Superior temporal gyrus (tissue), 1 donor: ENCODE data around the gene TTC34.
"Not testable (repeated sequence)": the region's sequence is repeated elsewhere in the genome, so short reads cannot be mapped to it uniquely, and the experiment has no call there.

Experiments used
- DNase-seq: peaks from one replicate; pipeline ENCODE4 v3.0.0-alpha.2; 2016; ENCODE audit errors: extremely low spot score

The TTC34 gene

GRCh38 chr1:2629627-2630497 lies 171.6 kb downstream of the TTC34 start:
- no peak for DNase-seq

DNA sequence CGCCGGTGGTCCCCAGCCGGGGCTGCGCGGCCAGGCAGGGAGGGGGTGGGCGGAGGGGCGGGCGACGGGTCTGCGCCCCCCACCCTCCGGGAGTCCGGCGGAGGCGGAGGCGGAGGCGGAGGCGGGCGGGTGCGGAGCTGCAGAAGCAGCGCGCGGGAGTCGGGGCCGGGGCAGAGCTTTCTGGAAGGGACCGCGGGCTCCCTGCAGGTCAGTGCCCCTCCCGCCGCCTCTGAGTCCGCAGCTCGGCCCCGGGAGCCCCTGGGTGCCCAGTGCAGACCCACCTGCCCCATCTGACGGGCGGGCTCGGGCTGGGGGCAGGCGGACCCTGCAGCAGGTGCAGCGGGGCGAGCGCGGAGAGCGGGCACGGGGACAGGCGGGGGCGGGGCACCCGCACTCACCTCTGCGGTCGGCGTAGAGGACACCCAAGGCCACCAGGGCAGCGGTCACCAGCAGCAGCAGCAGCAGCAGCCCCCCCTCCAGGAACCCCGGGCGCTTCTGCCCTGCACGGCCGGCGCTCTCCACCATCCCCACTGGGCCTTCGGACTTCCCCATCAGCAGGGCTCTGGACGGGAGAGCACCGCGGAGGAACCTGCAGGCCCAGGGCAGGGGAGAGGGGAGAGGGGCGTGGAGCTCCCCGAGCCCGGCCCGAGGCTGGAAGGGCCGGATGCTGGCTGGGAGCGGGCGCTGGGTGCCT lies 172.4 kb downstream of the TTC34 start:
- no peak for DNase-seq

GRCh38 chr1:2628191-2628932 lies 173.1 kb downstream of the TTC34 start:
- no peak for DNase-seq

GRCh38 chr1:2627746-2628145 lies 173.7 kb downstream of the TTC34 start:
- no peak for DNase-seq

DNA sequence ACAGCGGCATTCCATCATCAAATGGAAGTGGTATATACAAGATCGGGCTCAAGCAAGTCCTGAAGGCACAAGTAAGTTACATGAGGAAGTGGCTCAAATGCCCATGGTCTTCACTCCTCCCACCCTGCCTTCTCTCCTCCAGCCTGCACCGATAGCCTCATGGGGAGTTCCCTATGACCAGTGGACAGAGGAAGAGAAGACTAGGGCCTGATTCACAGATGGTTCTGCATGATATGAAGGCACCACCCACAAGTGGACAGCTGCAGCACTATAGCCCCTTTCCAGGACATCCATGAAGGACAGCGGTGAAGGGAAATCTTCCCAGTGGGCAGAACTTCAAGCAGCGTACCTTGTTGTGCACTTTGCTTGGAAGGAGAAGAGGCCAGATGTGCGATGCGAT lies 175.7 kb downstream of the TTC34 start:
- DNase-seq: not testable (repeated sequence)

GRCh38 chr1:2625311-2625710 lies 176.2 kb downstream of the TTC34 start:
- no peak for DNase-seq

GRCh38 chr1:2624735-2625300 lies 176.7 kb downstream of the TTC34 start:
- no peak for DNase-seq

DNA sequence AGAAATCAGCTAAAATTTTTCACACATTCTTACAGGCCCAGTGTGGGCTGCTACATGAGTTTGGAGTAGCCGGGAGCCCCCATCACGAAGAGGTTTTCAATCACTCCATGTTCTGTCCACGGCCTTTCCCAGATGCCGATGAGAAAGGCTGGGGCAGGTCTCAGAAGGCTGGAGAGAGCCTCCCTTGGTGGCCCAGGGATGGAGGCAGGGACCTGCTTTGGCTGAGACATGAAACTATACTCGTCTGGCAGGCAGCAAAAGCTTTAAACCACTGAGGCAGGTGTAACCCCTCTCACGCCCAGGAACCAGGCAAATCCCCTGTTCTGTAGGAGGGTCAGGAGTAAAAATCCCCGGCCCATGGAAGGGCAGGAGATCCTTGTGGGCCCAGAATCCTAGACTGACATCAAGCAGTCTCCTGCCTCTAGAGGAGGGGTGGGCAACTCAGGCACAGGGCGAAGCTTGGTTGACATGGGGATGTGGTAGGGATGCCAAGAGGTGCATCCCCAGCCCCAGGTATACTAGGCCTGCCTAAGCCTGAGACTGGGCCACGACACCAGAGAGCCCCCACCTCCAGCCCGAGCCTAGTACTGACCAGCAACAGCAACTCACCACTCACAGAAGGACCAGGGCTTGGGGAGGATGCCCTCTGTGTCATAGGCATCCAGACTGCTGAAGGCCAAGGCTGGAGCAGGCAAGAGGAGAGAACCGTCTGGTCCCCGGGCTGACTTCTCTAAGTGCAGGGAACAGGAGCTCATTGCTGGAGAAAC lies 177.7 kb downstream of the TTC34 start:
- DNase-seq: no peak

DNA sequence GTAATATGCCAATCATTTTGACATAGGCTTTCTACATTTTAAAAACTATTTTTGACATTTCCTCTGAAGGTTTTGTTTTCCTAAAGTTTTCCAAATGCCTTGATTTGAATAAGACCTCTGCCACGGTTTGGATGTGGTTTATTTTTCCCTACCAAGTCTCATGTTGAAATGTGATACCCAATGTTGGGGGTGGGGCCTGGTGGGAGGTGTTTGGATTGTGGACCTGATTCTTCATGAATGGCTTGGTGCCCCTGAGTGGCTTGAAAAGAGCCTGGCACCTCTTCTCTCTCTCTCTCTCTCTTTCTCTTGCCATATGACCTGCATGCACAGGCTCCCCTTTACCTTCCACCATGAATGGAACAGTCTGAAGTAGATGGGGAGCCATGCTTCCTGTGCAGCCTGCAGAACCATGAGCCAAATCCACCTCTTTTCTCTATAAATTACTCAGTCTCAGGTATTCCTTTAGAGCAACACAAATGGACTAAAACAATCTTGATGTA lies 183.5 kb downstream of the TTC34 start:
- no peak for DNase-seq

DNA sequence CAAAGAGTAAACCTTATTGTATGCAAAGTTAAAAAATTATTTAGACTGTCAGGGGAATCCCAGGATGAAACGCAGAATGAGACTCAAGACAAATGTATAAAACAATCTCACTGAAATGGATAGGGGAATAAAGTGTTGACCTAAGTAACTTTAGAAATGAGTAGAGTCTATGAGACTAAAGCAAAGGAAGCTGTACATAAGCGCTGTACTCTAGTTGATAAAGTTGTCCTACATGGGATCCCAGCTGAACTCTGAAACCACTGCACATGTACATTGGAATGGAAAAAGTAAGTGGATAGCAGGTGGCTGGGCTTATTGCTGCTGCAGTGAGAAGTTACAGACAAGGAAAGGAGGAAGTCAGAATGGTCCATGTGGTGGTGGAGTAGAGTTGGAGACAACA lies 187.3 kb downstream of the TTC34 start:
- no peak for DNase-seq

GRCh38 chr1:2612591-2613365 lies 188.7 kb downstream of the TTC34 start:
- DNase-seq: no peak

DNA sequence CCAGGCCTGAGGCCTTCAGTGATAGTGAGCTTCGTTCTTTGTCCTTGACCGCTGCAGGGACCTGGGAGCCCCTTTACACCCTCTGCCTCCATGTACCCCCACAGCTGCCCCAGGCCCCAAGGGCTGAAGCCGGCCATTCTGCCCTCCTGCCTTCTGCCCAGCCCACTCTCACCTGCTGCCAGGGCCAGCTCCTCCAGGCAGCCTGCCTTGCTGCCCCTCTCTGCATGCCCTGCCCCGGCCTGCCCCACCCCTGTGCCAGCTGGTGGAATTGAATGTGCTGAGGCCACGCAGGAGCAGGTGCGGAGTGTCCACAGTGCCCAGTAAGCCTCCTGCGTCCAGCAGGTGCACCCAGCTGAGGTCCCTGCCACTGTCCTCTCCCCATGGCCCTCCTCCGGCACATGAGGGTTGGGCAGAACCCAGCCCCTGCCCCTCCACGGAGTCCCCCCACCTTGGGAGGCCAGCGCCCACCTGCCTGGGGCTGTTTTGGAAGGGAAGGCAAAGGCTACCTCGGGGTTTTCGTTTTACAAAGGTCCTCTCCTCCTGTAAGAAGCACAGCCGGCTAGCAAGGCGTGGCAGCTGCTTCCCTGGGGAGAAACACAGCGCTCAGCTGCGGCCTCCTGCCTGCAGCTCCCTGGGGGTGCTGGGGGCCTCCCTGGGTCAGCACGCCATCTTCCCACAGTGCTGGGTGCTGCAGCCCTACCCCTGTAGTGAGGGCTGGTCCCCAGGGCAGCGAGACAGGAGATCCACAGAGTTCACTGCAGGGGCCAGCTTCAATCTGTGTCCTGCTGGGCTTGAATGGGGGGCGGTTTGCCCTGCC lies 189.7 kb downstream of the TTC34 start:
- DNase-seq: no peak

GRCh38 chr1:2611031-2611501 lies 190.4 kb downstream of the TTC34 start:
- DNase-seq: no peak

- DNase-seq: no peak
Measured at GRCh38 chr1:2610036-2610959, 191.2 kb downstream of the TTC34 start.

DNA sequence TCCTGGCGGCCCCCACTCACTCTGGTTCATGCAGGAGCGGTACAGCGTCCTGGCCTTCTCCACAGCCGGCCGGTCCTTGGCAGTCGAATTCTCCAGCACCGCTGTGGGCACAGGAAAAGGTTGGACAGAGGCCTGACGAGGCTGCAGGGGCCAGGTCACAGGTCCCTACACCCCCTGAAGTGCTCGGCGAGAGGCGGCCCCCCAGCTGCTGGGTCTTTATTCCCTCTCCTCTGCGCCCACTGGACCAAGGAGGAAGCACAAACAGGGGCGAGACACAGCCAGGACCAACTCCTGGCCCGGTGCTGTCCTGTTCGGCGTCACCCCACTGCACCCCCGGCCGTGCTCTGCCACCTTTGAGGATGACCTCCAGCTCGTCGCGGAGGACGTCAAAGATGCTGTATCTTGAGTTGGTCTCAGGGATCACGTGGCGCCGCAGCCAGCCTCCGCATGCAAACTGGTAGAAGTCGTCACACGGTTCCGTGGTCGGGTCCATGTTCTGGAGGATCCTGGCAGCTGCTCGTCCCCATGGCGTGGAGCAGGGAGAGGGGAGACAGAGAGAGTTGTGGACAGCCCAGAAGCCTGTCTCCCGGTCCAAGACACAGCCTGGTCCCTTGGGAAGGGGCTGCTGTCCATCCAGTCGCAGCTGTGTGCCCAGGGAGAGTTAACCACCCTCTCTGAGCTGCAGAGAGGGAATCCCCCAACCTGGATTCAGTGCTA lies 192.0 kb downstream of the TTC34 start:
- no peak for DNase-seq

DNA sequence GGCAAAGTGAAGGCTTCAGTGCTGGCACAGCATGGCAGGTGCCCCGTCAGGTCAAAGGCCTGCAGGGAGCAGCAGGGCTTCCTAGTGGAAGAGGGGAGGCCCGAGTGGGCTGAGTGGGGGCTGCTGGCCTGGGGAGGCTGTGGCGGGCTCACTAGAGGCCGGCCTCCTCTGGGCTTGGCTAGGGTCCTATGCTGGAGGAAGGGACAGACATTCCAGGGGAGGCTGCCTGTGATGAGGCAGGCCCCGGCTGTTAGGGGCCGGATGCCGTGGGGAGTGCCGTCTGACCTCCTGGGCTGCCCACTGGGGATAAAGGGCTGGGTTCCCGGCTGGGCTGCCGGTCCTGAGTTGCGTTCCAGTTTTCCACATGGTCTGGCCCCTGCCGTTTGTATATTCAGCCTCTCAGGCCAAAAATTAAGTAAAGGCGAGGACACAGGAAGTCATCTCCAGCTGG lies 193.8 kb downstream of the TTC34 start:
- no peak for DNase-seq

- no peak for DNase-seq
Measured at GRCh38 chr1:2606881-2607621, 194.4 kb downstream of the TTC34 start.
